Measurements from ENCODE around the gene PRRG1.

PRRG1 gene

GRCh38 chrX:37349221-37350033 is at the start of gene PRRG1:
Gene PRRG1 (plus strand): TSS chrX:37349364. CDS start chrX:37406250, 56,886 bp downstream.
- no peak for TF ChIP-seq GATA3 (IDR thresholded peaks at IDR 0.05; ENCODE audit: low read depth, low read length)

DNA sequence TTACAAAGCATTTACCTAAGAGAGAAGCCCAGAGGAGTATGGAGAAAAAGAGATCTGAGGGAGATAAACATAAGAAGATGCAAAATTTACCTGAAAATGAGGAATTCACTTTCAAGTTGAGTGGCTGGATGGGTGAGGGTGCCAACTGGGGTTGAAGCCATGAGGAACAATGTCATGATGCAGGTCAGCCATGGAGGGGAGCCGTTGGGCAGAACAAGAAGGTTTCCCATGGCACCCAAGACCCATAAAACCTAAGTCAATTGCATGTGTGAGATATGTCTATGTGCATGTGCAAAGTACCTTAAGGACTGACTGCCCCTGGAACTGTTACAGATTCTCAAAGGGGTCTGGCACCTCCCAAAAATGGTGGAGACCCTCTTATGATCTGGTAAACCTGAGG is 46.6 kb upstream of the PRRG1 start:
- TF ChIP-seq GATA3 (IDR thresholded peaks at IDR 0.05; ENCODE audit: low read depth, low read length) (no peak), GATA2 (IDR thresholded peaks at IDR 0.05; ENCODE audit: low read depth, low read length) (no peak)

DNA sequence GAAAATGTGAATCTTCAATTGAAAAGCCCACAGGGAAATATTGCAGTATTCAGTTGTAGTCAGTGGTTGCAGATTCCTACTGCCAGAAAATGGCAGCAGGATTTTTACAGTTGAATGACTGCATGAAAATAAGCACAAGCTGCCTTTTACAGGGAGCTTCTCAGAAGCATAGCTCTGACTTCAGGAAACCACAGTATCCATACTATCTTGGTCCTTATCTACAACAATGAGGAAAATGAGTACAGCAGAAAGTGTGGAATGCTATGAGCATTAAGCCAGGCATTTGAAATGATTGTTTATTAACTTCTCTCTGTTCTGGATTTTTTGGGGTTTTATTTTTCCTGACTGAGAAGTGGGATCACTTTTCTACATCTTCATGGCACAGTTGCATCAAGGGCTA is 34.6 kb upstream of the PRRG1 start:
- TF ChIP-seq GATA2 (IDR thresholded peaks at IDR 0.05; ENCODE audit: low read depth, low read length) (no peak), GATA3 (IDR thresholded peaks at IDR 0.05; ENCODE audit: low read depth, low read length) (no peak)

- TF ChIP-seq GATA2 (IDR thresholded peaks at IDR 0.05; ENCODE audit: low read depth, low read length) = no peak
- no peak for TF ChIP-seq GATA3 (IDR thresholded peaks at IDR 0.05; ENCODE audit: low read depth, low read length)
These were observed 33.5 kb upstream of the PRRG1 start for GRCh38 chrX:37315511-37316248.

DNA sequence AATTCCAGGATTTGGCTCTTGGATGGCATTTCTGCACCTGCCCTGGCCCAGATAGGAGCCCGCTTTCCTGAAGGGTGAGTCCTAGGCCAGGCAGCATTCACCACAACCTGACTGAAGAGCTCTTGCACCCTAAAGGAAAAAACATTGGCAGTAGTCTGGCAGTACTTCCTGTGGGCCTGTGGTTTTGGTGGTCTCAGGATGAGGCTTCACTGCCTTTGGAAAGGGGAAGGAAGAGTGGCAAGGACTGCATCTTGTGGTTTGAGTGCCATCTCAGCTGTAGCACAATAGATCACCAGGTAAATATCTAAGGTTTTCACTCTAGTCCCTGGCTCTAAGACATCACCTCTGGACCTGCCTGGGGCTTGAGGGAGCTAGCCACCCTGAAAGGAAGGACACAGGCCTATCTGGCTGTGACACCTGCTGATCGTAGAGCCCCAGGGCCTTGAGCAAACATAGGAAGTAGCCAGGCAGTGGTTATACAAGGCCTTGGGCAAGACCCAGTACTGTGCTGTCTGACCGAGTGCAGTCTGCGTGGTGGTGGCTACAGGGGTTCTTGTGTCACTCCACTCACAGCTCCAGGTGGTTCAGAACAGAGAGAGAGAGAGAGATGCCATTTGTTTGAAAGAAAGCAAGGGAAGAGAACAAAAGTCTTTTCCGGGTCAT is 28.5 kb upstream of the PRRG1 start:
- TF ChIP-seq GATA3 (IDR thresholded peaks at IDR 0.05; ENCODE audit: low read depth, low read length) = no peak
- TF ChIP-seq GATA2 (IDR thresholded peaks at IDR 0.05; ENCODE audit: low read depth, low read length) = no peak

GRCh38 chrX:37330642-37331041 is 18.5 kb upstream of the PRRG1 start:
- no peak for TF ChIP-seq GATA2 (IDR thresholded peaks at IDR 0.05; ENCODE audit: low read depth, low read length)
- no peak for TF ChIP-seq GATA3 (IDR thresholded peaks at IDR 0.05; ENCODE audit: low read depth, low read length)

DNA sequence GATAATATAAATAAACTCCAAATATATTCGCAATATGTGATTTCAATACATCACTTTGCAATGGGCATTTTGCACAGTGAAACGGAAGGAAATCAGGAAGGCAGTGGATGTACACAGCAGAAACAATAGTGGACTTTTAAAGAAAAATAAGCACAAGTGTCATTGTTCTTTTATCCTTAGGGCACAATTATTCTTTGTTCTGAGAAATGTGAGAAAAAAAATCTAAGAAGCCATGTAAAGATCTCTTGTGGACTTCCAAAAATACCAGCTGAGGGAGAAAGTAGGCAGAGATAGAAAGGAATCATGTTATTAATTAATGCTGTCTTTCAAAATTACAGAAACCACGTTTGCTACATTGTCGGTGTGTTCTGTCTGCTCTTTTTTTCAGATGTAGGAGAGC is 17.6 kb upstream of the PRRG1 start:
- no peak for TF ChIP-seq GATA3 (IDR thresholded peaks at IDR 0.05; ENCODE audit: low read depth, low read length)
- TF ChIP-seq GATA2 (IDR thresholded peaks at IDR 0.05; ENCODE audit: low read depth, low read length) = no peak

GRCh38 chrX:37332055-37332454 is 17.1 kb upstream of the PRRG1 start:
- TF ChIP-seq GATA3 (IDR thresholded peaks at IDR 0.05; ENCODE audit: low read depth, low read length) (no peak), GATA2 (IDR thresholded peaks at IDR 0.05; ENCODE audit: low read depth, low read length) (no peak)

DNA sequence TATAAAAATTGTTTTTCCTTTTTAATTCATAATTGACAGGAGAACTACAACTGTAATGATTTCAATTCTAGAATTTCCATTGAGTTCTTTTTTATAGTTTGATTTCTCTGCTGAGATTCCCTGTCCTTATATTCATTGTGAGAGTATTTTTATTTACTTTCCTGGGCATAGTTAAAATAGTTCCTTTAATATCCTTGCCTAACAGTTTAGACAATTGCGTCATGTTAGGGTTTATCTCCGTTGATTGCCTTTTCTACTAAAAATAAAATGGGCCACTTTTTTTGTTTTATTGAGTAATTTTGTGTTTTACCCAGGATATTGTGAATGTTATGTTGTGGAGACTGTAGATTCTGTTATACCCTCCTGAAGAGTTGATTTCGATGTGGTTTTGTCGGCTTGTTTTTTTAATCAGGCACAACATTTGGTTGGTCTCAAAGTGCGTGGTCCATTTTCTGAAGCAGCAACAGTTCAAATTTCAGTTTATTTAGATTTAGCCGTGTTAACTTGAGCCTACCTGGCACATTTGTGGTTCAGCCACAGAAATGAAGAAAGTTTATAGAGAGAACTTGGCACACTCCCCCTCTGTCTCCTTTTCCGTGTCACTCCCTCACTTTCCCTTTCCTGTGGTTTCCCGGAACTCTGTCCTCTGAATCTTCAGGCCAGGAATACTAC is 16.0 kb upstream of the PRRG1 start:
- TF ChIP-seq GATA3 (IDR thresholded peaks at IDR 0.05; ENCODE audit: low read depth, low read length) = no peak
- no peak for TF ChIP-seq GATA2 (IDR thresholded peaks at IDR 0.05; ENCODE audit: low read depth, low read length)

DNA sequence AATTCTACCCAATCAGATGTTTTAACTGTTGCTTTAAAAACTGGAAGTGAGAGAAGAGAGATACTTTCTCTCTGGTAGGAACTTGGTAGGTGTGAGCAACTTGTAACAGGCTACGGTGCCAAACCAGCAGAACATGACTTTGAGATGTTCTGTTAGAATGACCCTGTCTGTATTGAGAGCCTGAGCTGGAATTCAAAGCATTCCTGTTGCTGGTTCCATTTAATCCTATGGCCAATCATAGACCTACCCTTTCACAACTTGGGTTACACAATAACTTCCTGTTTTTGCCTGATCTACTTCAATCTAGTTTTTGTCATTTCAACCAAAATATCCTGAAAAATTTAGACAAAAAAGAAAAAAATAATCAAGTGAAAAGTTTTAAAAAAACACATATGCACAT is 1.7 kb upstream of the PRRG1 start:
- TF ChIP-seq GATA2 (IDR thresholded peaks at IDR 0.05; ENCODE audit: low read depth, low read length) (no peak), GATA3 (IDR thresholded peaks at IDR 0.05; ENCODE audit: low read depth, low read length) (no peak)

- TF ChIP-seq GATA3 (IDR thresholded peaks at IDR 0.05; ENCODE audit: low read depth, low read length) (no peak), GATA2 (IDR thresholded peaks at IDR 0.05; ENCODE audit: low read depth, low read length) (no peak)
These were observed 763 bp upstream of the PRRG1 start for GRCh38 chrX:37348231-37348970.

DNA sequence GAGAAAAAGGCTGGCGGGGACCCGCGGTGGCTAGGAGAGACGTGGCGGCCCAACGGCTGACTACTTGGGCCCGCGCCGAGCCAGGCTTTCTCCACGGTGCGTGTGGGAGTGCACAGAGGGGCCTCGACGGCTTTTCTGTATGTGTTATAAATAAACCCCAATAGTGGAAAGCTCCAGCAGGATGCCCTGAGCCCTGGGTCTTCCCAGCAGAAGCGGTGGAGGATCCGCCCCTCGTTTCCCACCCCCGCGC is 268 bp upstream of the PRRG1 start:
- TF ChIP-seq GATA2 (IDR thresholded peaks at IDR 0.05; ENCODE audit: low read depth, low read length) = no peak
- TF ChIP-seq GATA3 (IDR thresholded peaks at IDR 0.05; ENCODE audit: low read depth, low read length) = no peak

- TF ChIP-seq GATA2 (IDR thresholded peaks at IDR 0.05; ENCODE audit: low read depth, low read length) (no peak), GATA3 (IDR thresholded peaks at IDR 0.05; ENCODE audit: low read depth, low read length) (no peak)
These were observed 836 bp downstream of the PRRG1 start for GRCh38 chrX:37350034-37350365.

DNA sequence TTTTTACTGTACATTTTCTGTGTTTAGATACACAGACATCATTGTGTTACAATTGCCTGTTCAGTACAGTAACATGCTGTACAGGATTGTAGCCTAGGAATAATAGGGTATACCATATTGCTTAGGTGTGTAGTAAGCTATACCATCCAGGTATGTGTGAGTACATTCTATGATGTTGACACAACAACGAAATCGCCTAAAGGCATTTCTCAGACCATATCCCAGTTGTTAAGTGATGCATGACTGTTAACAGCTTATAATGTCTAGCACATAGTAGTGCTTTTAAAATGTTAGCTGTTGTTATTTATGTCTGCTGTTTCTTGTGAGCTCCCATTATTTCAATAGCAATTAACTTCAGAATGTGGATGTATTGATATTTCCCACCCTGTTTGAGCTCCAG is 4.5 kb downstream of the PRRG1 start:
- TF ChIP-seq GATA3 (IDR thresholded peaks at IDR 0.05; ENCODE audit: low read depth, low read length) (no peak), GATA2 (IDR thresholded peaks at IDR 0.05; ENCODE audit: low read depth, low read length) (no peak)
